ENCODE measurements around the gene PLD6.

PLD6 gene

DNA sequence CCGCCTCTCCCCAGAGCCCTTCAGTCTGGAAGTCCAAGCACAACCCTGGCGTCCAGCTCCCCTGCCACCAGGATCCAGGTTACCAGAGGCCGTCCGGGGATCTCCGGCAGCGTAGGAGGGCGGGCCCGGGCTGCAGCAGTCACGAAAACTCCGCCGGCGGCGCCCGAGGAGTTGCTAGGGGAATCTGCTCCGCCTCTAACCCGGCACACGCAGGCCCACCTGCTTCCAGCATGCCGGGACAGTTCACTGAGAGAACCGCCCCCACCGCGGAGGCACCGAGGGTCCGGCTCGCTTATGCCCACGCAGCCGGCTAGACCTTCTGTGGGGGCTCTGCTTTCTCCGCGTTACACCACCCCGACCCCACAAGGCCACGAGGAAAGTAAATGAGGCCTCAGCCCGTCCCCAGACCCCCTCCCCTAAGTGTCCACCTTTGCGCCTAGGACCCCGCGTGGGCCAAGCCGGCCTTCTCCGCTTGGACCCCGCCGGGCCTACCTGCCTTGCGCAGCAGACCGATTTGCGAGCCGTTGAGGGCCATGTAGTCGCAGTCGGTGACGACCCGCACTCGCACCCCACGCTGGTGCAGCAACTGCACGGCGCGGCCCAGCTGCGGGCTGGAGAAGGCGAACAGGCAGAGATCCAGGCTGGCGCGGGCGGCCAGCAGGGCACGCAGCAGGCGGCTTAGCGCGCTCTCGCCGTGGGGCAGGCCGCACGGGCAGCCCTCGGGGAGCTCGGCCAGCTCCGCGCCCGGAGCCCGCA lies 587 bp downstream of the PLD6 start:
- TF ChIP-seq, protein P1, sequence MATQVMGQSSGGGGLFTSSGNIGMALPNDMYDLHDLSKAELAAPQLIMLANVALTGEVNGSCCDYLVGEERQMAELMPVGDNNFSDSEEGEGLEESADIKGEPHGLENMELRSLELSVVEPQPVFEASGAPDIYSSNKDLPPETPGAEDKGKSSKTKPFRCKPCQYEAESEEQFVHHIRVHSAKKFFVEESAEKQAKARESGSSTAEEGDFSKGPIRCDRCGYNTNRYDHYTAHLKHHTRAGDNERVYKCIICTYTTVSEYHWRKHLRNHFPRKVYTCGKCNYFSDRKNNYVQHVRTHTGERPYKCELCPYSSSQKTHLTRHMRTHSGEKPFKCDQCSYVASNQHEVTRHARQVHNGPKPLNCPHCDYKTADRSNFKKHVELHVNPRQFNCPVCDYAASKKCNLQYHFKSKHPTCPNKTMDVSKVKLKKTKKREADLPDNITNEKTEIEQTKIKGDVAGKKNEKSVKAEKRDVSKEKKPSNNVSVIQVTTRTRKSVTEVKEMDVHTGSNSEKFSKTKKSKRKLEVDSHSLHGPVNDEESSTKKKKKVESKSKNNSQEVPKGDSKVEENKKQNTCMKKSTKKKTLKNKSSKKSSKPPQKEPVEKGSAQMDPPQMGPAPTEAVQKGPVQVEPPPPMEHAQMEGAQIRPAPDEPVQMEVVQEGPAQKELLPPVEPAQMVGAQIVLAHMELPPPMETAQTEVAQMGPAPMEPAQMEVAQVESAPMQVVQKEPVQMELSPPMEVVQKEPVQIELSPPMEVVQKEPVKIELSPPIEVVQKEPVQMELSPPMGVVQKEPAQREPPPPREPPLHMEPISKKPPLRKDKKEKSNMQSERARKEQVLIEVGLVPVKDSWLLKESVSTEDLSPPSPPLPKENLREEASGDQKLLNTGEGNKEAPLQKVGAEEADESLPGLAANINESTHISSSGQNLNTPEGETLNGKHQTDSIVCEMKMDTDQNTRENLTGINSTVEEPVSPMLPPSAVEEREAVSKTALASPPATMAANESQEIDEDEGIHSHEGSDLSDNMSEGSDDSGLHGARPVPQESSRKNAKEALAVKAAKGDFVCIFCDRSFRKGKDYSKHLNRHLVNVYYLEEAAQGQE (IDR thresholded peaks at IDR 0.05; ENCODE audit: insufficient read depth in 1 of 2, low read depth in 2 of 2, low read length in 2 of 2), result no peak

GRCh38 chr17:17204635-17205231 lies 1.4 kb downstream of the PLD6 start:
- TF ChIP-seq FOXP2 (optimal IDR thresholded peaks at IDR 0.05; ENCODE audit: borderline replicate concordance, extremely low read depth, extremely low read length, insufficient read depth), result no peak
- no peak for TF ChIP-seq POLR2AphosphoS5 (IDR thresholded peaks at IDR 0.05; ENCODE audit: low read depth, low read length)
- TF ChIP-seq SIN3A (IDR thresholded peaks at IDR 0.05; ENCODE audit: borderline replicate concordance, insufficient read depth, low read length), result no peak
- TF ChIP-seq, protein P1 (IDR thresholded peaks at IDR 0.05; ENCODE audit: insufficient read depth in 1 of 2, low read depth in 2 of 2, low read length in 2 of 2), result no peak
- TF ChIP-seq TAF1 (IDR thresholded peaks at IDR 0.05; ENCODE audit: borderline replicate concordance, insufficient read depth, low read length), result no peak

GRCh38 chr17:17204041-17204591 lies 2.0 kb downstream of the PLD6 start:
- TF ChIP-seq, protein P1 (IDR thresholded peaks at IDR 0.05; ENCODE audit: insufficient read depth in 1 of 2, low read depth in 2 of 2, low read length in 2 of 2), result no peak
- TF ChIP-seq POLR2AphosphoS5 (IDR thresholded peaks at IDR 0.05; ENCODE audit: low read depth, low read length) (no peak), SIN3A (IDR thresholded peaks at IDR 0.05; ENCODE audit: borderline replicate concordance, insufficient read depth, low read length) (no peak), TAF1 (IDR thresholded peaks at IDR 0.05; ENCODE audit: borderline replicate concordance, insufficient read depth, low read length) (no peak), FOXP2 (optimal IDR thresholded peaks at IDR 0.05; ENCODE audit: borderline replicate concordance, extremely low read depth, extremely low read length, insufficient read depth) (no peak)

GRCh38 chr17:17203173-17203730 lies 2.9 kb downstream of the PLD6 start:
- TF ChIP-seq TAF1 (IDR thresholded peaks at IDR 0.05; ENCODE audit: borderline replicate concordance, insufficient read depth, low read length), result no peak
- TF ChIP-seq POLR2AphosphoS5 (IDR thresholded peaks at IDR 0.05; ENCODE audit: low read depth, low read length), result no peak
- no peak for TF ChIP-seq SIN3A (IDR thresholded peaks at IDR 0.05; ENCODE audit: borderline replicate concordance, insufficient read depth, low read length)
- TF ChIP-seq FOXP2 (optimal IDR thresholded peaks at IDR 0.05; ENCODE audit: borderline replicate concordance, extremely low read depth, extremely low read length, insufficient read depth), result no peak
- TF ChIP-seq, protein P1 (IDR thresholded peaks at IDR 0.05; ENCODE audit: insufficient read depth in 1 of 2, low read depth in 2 of 2, low read length in 2 of 2), result no peak
